ENCODE data around the gene FRMPD1. TPM values are rescaled to one million over a fixed set of nuclear protein-coding genes. Genes with fewer than 3 reads are reported as not detected.

Gene FRMPD1
- total and polyA plus RNA-seq, 2 of the 13 experiments (the other 11 are each of a cell fraction or from before 2014, with no cell fraction given): not detected

DNA sequence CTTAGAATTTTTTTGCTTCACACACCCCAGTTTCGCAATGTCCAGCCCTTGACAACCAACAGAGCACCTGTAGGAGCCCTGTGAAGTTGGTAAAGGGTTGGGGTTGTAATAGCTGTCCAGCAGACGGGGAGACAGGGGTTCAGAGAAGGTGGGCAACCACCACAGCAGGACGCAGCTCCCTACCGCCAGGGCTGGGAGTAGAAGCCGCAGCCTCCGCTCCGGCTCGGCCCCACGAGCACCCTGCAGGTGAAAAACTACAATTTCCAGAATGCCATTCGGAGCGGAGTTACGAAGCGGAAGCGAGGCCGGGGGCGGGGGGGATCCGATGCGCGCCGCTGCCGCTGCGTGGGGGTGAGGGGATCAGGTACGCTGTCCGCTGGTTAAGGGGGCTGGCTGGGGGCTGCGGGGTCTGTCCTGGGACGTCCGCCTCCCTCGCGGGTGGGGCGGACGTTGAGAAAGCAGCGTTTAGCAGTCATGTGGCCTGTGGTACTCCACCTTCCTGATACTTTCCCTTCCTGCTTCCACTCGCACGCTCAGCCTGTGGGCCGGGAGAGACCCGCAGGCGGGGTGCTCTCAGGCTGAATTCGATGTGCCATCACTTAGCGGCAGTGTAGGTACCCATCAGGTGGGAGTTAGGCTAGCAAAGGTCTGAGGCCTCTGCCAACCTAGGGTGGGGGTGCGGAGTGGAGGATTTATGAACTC is 102.9 kb downstream of the FRMPD1 start, which contains the start of gene TRMT10B (continued):
- TF ChIP-seq, protein P1, sequence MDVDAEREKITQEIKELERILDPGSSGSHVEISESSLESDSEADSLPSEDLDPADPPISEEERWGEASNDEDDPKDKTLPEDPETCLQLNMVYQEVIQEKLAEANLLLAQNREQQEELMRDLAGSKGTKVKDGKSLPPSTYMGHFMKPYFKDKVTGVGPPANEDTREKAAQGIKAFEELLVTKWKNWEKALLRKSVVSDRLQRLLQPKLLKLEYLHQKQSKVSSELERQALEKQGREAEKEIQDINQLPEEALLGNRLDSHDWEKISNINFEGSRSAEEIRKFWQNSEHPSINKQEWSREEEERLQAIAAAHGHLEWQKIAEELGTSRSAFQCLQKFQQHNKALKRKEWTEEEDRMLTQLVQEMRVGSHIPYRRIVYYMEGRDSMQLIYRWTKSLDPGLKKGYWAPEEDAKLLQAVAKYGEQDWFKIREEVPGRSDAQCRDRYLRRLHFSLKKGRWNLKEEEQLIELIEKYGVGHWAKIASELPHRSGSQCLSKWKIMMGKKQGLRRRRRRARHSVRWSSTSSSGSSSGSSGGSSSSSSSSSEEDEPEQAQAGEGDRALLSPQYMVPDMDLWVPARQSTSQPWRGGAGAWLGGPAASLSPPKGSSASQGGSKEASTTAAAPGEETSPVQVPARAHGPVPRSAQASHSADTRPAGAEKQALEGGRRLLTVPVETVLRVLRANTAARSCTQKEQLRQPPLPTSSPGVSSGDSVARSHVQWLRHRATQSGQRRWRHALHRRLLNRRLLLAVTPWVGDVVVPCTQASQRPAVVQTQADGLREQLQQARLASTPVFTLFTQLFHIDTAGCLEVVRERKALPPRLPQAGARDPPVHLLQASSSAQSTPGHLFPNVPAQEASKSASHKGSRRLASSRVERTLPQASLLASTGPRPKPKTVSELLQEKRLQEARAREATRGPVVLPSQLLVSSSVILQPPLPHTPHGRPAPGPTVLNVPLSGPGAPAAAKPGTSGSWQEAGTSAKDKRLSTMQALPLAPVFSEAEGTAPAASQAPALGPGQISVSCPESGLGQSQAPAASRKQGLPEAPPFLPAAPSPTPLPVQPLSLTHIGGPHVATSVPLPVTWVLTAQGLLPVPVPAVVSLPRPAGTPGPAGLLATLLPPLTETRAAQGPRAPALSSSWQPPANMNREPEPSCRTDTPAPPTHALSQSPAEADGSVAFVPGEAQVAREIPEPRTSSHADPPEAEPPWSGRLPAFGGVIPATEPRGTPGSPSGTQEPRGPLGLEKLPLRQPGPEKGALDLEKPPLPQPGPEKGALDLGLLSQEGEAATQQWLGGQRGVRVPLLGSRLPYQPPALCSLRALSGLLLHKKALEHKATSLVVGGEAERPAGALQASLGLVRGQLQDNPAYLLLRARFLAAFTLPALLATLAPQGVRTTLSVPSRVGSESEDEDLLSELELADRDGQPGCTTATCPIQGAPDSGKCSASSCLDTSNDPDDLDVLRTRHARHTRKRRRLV (CRISPR knock-in tag; IDR thresholded peaks at IDR 0.05): 0 out of 2 replicates have a peak, but pooled peaks have one; percentile 62
- peak; percentile 70 for TF ChIP-seq CEBPB (IDR thresholded peaks at IDR 0.05; ENCODE audit: borderline replicate concordance, low read depth, low read length)
- TF ChIP-seq RELA (CRISPR knock-in tag; IDR thresholded peaks at IDR 0.05): no peak
- no peak for TF ChIP-seq ZNF660 (CRISPR knock-in tag; IDR thresholded peaks at IDR 0.05; ENCODE audit: borderline replicate concordance, low read depth)
- TF ChIP-seq, protein P2, sequence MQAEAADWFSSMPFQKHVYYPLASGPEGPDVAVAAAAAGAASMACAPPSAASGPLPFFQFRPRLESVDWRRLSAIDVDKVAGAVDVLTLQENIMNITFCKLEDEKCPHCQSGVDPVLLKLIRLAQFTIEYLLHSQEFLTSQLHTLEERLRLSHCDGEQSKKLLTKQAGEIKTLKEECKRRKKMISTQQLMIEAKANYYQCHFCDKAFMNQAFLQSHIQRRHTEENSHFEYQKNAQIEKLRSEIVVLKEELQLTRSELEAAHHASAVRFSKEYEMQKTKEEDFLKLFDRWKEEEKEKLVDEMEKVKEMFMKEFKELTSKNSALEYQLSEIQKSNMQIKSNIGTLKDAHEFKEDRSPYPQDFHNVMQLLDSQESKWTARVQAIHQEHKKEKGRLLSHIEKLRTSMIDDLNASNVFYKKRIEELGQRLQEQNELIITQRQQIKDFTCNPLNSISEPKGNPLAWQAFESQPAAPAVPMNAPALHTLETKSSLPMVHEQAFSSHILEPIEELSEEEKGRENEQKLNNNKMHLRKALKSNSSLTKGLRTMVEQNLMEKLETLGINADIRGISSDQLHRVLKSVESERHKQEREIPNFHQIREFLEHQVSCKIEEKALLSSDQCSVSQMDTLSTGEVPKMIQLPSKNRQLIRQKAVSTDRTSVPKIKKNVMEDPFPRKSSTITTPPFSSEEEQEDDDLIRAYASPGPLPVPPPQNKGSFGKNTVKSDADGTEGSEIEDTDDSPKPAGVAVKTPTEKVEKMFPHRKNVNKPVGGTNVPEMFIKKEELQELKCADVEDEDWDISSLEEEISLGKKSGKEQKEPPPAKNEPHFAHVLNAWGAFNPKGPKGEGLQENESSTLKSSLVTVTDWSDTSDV (CRISPR knock-in tag; IDR thresholded peaks at IDR 0.05): no peak; the same call in 1 of the 2 replicates
- peak; percentile 73 for TF ChIP-seq POLR2AphosphoS5 (IDR thresholded peaks at IDR 0.05; ENCODE audit: low read depth, low read length)
- TF ChIP-seq, protein P3, sequence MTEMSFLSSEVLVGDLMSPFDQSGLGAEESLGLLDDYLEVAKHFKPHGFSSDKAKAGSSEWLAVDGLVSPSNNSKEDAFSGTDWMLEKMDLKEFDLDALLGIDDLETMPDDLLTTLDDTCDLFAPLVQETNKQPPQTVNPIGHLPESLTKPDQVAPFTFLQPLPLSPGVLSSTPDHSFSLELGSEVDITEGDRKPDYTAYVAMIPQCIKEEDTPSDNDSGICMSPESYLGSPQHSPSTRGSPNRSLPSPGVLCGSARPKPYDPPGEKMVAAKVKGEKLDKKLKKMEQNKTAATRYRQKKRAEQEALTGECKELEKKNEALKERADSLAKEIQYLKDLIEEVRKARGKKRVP (CRISPR knock-in tag; IDR thresholded peaks at IDR 0.05): no peak
- TF ChIP-seq NR0B2 (CRISPR knock-in tag; IDR thresholded peaks at IDR 0.05): peak; percentile 69; the same call in 1 of the 2 replicates
- 0 out of 2 replicates have a peak, but pooled peaks have one; percentile 36 for TF ChIP-seq GZF1 (CRISPR knock-in tag; IDR thresholded peaks at IDR 0.05)
- no peak for TF ChIP-seq MIXL1 (CRISPR knock-in tag; IDR thresholded peaks at IDR 0.05)
- TF ChIP-seq, protein P4, sequence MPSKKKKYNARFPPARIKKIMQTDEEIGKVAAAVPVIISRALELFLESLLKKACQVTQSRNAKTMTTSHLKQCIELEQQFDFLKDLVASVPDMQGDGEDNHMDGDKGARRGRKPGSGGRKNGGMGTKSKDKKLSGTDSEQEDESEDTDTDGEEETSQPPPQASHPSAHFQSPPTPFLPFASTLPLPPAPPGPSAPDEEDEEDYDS (CRISPR knock-in tag; IDR thresholded peaks at IDR 0.05): peak; percentile 21; the same call in 1 of the 2 replicates
- 0 out of 2 replicates have a peak, but pooled peaks have one; percentile 55 for TF ChIP-seq ZNF550 (CRISPR knock-in tag; IDR thresholded peaks at IDR 0.05; ENCODE audit: borderline replicate concordance)
- peak; percentile 40 for TF ChIP-seq TAF1 (CRISPR knock-in tag; IDR thresholded peaks at IDR 0.05)
- TF ChIP-seq CHCHD3 (CRISPR knock-in tag; IDR thresholded peaks at IDR 0.05): no peak
- TF ChIP-seq ZBTB42 (CRISPR knock-in tag; IDR thresholded peaks at IDR 0.05): no peak
- no peak for TF ChIP-seq ISL2 (CRISPR knock-in tag; IDR thresholded peaks at IDR 0.05)
- no peak for TF ChIP-seq ZNF703 (CRISPR knock-in tag; IDR thresholded peaks at IDR 0.05; ENCODE audit: borderline replicate concordance)
- TF ChIP-seq HIVEP1 (CRISPR knock-in tag; IDR thresholded peaks at IDR 0.05): peak; percentile 53; the same call in 1 of the 2 replicates
- TF ChIP-seq DBP (CRISPR knock-in tag; IDR thresholded peaks at IDR 0.05; ENCODE audit: not compliant biosample characterization): no peak

Data from HepG2 (cell line).